A549 treated with dexamethasone at 1 μM for 4 hours (cell line): Measurements from ENCODE around the gene ANKRD36. TPM values are rescaled to one million over a fixed set of nuclear protein-coding genes. Genes with fewer than 3 reads are reported as not detected.

Experiments
- total RNA-seq: library from RNA; stranded (reverse); fragments of 200-300 nt; extraction: Qiagen RNA extraction; gene quantifications from 5 replicates; pipeline ENCODE4 v1.2.3, GENCODE V29; 2022

Gene ANKRD36
- total RNA-seq: 4.8 to 6.8 TPM (median 5.2 TPM) in 5 replicates

GRCh38 chr2:97113050-97113881 is at the start of gene ANKRD36:
Gene ANKRD36 (plus strand): TSS chr2:97113153. CDS start chr2:97113740, 587 bp downstream.

DNA sequence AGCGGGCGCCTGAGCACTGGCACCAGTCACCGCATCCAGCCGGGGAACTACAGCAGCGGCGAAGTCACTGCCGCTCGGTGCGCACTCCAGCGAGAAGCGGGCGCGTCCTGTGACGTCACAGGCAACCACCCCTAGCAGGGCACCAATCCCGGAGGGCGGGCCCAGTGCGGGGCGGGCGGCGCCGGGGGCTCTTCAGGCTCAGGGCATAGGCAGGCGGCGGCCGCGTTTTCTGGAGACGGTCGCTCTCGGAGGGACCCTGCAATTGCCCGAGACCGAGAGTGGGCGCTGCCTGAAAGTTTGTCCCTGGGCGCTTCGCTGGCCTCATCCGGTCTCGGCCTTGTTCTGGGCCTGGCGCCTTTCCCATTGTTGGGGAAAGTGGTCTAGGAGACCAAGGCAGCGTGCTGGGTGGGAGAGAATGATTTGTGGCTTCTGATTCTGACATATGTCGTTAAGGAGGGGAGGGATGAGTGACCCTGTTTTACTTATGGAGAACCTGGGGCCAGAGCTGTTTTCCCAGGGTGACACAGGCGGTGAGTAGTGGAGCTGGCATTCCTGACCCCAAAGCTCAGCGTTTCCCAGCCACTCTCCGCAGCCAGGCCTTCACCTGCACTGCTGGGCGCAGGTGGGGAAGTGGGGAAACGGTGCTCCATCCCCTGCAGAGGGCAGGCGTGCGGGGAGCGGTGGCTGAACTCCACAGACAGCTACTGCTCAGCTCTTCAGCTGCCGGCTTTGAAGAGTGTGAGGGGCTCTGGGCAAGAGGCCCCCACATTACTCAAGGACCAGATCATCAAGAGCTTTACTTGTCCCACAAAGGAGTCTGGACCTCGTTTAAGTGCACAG is 18.0 kb upstream of the ANKRD36 start, which contains the start of gene FAHD2B:
Gene FAHD2B, minus strand, starts transcription at position 111 of the 840 bp plus-strand sequence. CDS start 3,176 bp downstream, outside the sequence.

Other genes starting within 250 kb of the ANKRD36 start
- gene SEMA4C, start 243.1 kb upstream of the ANKRD36 start, total RNA-seq: 15.0 to 20.6 TPM (median 18.2 TPM) in 5 replicates
- gene FAM178B, start 126.6 kb upstream of the ANKRD36 start, total RNA-seq: not detected in 5 replicates
- 10.6 to 12.7 TPM (median 11.4 TPM) in 5 replicates for gene FAHD2B, start 18.3 kb upstream of the ANKRD36 start, total RNA-seq